ENCODE results near the gene UBE2L3. TPM values are rescaled to one million over a fixed set of nuclear protein-coding genes. Genes with fewer than 3 reads are reported as not detected.

The UBE2L3 gene
- total and polyA plus RNA-seq, 2 experiments from 2014 or later = 86.3 to 136 TPM

GRCh38 chr22:21615731-21616130, 48.2 kb downstream of the UBE2L3 start:
- Histone ChIP-seq H3K36me3 (ENCODE audit: insufficient read depth) (peaks cover 4% of the 10 kb centered on the region; the same call in 1 of the 2 replicates), H3K9me2 (ENCODE audit: insufficient read depth) (no peaks in the 10 kb centered on the region), H3K27me3 (ENCODE audit: insufficient read depth) (no peaks in the 10 kb centered on the region), H3F3A (replicated peaks; ENCODE audit: low read depth) (peaks cover 7% of the 10 kb centered on the region; the same call in 1 of the 2 replicates), H3K79me2 (replicated peaks; ENCODE audit: insufficient read depth) (peaks cover 90% of the 10 kb centered on the region), H3K4me3 (no peak overlapping the region), H3K4me1 (ENCODE audit: insufficient read depth) (no peaks in the 10 kb centered on the region), H4K20me1 (replicated peaks; ENCODE audit: insufficient read depth) (peaks cover 73% of the 10 kb centered on the region), H3K4me2 (no peak overlapping the region), H3K27ac (ENCODE audit: low read depth) (no peak overlapping the region), H2AFZ (no peak overlapping the region)
- Mint-ChIP-seq H3K36me3 (ENCODE audit: low read depth) (peaks cover 47% of the 10 kb centered on the region), H3K4me1 (peaks cover 4% of the 10 kb centered on the region; the same call in 2 of the 3 replicates), H3K9me3 (no peaks in the 10 kb centered on the region), H3K27me3 (ENCODE audit: insufficient read depth, low read depth, poor library complexity) (peaks cover 4% of the 10 kb centered on the region), H3K27ac (no peak overlapping the region), H3K4me3 (no peak overlapping the region)
- no peak for DNase-seq (ENCODE audit: low spot score)
- no peak for ATAC-seq
- TF ChIP-seq CTCF (conservative IDR thresholded peaks at IDR 0.05; ENCODE audit: low read depth in 2 of 2) = no peak
- TF ChIP-seq REST (IDR thresholded peaks at IDR 0.05; ENCODE audit: unreplicated experiment) = no peak
- no peak for TF ChIP-seq CREB1 (CRISPR knock-in tag; IDR thresholded peaks at IDR 0.05; ENCODE audit: low read depth)
- TF ChIP-seq NANOG (IDR thresholded peaks at IDR 0.05; ENCODE audit: borderline replicate concordance) = no peak
- no peak for TF ChIP-seq ZNF462 (CRISPR knock-in tag; IDR thresholded peaks at IDR 0.05)
- no peak for TF ChIP-seq ETS1 (IDR thresholded peaks at IDR 0.05)
- TF ChIP-seq ZNF114 (CRISPR knock-in tag; IDR thresholded peaks at IDR 0.05) = no peak
- TF ChIP-seq ZNF331 (CRISPR knock-in tag; IDR thresholded peaks at IDR 0.05; ENCODE audit: low read depth) = no peak
- no peak for TF ChIP-seq STAT1 (IDR thresholded peaks at IDR 0.05; ENCODE audit: unreplicated experiment)
- TF ChIP-seq POLR2AphosphoS5 (IDR thresholded peaks at IDR 0.05; ENCODE audit: low read depth) = no peak
- TF ChIP-seq JUNB (IDR thresholded peaks at IDR 0.05; ENCODE audit: unreplicated experiment) = no peak
- TF ChIP-seq EZH2 (IDR thresholded peaks at IDR 0.05; ENCODE audit: low read depth, unreplicated experiment) = no peak
